HG02759 (cell line): ENCODE data around the gene RUNX2.
"Not testable (repeated sequence)": the region's sequence is repeated elsewhere in the genome, so short reads cannot be mapped to it uniquely, and the experiment has no call there.

Source experiments
- ATAC-seq: cut with Tn5 transposase; IDR thresholded peaks from one replicate; pipeline ENCODE4 v1.9.1; 2021; ENCODE audit warnings: mild to moderate bottlenecking, moderate library complexity; ENCODE audit not compliant: unreplicated experiment

RUNX2 gene

GRCh38 chr6:45663251-45664221 is 335.4 kb downstream of the RUNX2 start:
- ATAC-seq = no peak

DNA sequence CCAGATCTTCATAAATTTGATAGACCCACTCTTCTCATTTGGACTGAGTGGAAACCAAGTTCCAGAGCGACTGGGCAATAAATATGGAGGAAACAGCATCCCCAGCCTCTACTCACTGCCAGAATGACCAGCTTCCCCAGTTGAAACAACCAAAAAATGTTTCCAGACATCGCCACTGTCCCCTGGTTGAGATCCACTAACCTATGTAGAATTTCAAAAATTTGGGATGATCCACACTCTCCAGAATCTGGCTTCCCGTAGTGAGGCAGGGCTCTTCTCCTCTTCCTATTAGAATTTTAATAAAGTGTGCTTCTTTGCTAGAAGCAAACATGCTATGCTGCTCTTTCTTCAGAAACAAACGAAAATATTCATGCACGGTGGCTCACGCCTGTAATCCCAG is 336.6 kb downstream of the RUNX2 start:
- ATAC-seq = no peak

- ATAC-seq = no peak
Measured at GRCh38 chr6:45665859-45666258, 337.7 kb downstream of the RUNX2 start.

DNA sequence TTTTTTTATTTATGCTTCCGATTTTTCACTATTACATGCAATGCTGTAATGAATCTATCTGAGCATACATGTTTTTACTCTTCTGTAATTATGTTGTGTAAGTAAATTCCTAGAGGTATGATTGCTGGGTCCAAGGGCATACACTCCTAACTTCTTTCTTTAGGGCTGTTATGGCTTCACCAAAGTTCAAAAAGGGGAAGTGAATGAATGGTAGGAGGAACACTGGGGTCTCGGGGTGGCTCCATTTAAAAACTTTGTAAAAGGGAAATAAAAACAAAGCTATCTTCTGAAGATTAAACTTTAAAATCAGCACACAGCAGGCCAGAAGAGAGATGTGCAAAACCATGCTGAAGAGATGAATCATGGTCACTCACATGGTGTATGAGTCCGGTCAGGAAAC is 338.7 kb downstream of the RUNX2 start:
- ATAC-seq = no peak

- no peak for ATAC-seq
Measured at GRCh38 chr6:45667300-45667699, 339.2 kb downstream of the RUNX2 start.

GRCh38 chr6:45667766-45668165 is 339.6 kb downstream of the RUNX2 start:
- no peak for ATAC-seq

- ATAC-seq = no peak
Measured at GRCh38 chr6:45668705-45669104, 340.6 kb downstream of the RUNX2 start.

DNA sequence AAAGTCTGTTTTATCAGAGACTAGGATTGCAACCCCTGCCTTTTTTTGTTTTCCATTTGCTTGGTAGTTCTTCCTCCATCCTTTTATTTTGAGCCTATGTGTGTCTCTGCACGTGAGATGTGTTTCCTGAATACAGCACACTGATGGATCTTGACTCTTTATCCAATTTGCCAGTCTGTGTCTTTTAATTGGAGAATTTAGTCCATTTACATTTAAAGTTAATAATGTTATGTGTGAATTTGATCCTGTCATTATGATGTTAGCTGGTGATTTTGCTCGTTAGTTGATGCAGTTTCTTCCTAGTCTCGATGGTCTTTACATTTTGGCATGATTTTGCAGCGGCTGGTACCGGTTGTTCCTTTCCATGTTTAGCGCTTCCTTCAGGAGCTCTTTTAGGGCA is 345.0 kb downstream of the RUNX2 start:
- ATAC-seq = not testable (repeated sequence)

- not testable (repeated sequence) for ATAC-seq
Measured at GRCh38 chr6:45675166-45675565, 347.0 kb downstream of the RUNX2 start.

- no peak for ATAC-seq
Measured at GRCh38 chr6:45675634-45676033, 347.5 kb downstream of the RUNX2 start.

DNA sequence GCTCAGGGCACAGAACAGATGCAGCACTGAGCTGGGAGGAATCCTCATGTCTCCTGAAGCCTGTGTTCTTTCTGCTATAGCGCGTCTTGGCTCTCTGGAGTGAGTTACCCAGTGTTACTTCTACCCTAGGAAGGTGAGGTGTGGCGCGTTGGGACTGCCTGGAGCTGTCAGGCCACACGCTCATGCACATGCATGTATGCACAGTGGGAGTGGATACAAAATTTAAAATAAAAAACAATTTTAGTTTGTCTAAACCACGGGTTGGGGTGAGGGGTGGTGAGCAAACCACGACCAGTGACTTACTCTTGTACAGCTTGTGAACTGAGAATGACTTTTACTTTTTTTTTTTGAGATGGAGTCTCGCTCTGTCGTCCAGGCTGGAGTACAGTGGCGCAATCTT is 348.2 kb downstream of the RUNX2 start:
- no peak for ATAC-seq

DNA sequence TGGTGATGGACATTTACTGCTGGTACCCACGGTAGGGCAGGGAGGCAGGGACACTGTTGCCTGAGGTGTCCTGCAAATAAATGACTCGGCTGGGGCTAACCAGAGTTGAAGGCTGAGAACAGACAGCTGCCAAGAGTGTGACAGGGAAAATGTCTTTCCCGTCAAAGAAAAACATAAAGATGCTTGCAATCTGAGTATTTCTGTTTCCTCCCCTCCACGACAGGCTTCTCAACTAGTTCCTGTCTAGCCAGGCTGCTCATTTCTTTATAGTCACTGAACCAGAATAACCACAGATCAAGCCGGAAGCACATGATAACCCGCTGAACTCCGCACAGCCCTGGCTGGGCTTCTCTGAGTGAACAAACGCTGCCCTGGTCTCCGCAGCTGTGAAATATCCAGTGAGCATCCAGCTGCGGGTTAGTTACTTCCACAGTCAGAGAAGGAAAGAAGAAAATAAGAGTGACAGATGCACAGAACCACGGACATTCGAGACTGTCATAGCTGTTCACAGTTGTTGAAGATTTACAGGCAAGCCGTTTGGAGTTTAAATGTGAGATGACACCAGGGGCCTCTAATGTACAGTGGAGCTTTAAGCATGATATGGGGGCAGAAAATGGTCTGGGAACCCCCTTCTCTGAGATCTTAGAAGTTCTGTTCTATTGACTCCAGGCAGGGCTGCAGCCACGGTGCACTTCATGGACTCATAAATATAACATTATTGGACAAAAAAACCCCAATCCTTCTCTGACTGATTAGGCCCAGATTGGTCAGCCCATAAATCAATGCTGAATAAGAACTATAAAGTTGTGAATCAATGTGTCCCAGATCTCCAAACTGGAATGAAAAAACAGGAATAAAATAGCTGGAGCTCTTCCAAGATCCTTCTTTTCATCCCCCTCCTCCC is 349.5 kb downstream of the RUNX2 start:
- ATAC-seq = peak; percentile 62

- ATAC-seq = no peak
Measured at GRCh38 chr6:45678285-45678607, 350.1 kb downstream of the RUNX2 start.

DNA sequence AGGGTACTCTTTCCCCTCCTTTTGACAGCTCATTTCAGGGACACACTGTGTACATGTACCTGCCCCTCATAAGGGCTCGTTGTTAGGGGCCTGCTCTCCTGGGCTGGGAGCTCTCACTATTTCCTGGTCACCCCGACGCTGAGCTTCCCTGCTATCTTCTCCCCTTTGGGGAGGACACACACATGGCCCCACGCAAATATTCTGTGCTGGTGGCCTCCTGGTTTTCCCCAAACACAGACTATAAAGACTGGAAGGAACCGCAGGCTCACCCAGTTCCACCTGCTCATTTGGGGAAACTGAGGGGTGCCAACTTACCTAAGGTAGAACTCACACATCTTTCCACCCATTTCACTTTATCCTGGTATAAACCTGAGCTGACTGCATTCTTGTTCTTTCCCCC is 351.0 kb downstream of the RUNX2 start:
- ATAC-seq = no peak

DNA sequence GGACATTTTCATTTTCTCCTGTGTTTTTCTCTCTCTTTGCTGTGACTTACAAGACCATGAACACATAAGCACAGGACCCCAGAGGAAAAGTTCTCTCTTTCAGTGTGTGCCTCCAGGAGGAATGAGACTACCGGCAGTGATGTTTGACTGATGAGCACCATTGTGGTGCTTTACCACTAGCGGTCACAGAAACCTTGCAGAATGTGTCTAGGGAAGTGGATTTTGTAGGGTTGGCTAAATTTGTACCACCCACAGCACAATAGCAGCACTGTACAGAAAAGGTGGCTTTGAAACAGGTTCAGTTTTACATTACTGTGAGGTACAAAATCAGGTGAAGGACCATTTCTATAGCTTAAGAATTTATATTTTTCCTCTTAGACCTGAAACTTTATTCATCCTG is 351.5 kb downstream of the RUNX2 start:
- no peak for ATAC-seq

DNA sequence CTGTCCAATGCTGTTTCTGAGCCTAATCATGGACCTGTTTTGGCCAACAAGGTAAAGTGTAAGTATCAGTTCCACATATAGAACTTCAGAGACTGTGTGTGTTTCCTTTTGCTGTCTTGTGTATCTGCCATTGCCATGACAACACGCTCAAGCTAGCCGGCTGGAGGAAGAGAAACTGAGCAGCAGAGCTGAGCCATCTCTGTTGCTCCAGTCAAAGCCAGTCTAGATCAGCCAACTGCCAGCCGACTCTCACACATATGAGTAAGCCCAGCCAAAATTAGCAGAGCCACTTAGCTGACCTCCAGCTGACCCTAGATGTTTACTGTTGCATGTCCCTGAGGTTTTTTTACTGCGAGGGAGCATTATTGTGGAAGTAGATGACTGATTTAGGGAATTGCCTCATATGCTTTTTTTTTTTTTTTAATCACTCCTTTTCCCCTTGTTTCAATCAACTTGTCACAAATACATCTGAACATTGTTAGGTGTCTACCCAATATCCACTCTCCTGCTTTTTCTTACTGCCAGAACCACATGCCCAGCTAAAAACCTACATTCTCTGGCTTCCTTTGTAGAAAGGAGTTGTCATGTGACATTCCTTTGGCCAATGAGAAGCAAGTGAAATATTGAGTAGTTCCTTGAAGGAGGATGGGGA is 353.9 kb downstream of the RUNX2 start:
- peak; percentile 90 for ATAC-seq

GRCh38 chr6:45684476-45684875 is 356.3 kb downstream of the RUNX2 start:
- ATAC-seq = no peak

GRCh38 chr6:45685076-45685475 is 356.9 kb downstream of the RUNX2 start:
- no peak for ATAC-seq

- ATAC-seq = peak; percentile 26
Measured at GRCh38 chr6:45686841-45687569, 358.9 kb downstream of the RUNX2 start.

- peak; percentile 93 for ATAC-seq
Measured at GRCh38 chr6:45687570-45687969, 359.4 kb downstream of the RUNX2 start.

DNA sequence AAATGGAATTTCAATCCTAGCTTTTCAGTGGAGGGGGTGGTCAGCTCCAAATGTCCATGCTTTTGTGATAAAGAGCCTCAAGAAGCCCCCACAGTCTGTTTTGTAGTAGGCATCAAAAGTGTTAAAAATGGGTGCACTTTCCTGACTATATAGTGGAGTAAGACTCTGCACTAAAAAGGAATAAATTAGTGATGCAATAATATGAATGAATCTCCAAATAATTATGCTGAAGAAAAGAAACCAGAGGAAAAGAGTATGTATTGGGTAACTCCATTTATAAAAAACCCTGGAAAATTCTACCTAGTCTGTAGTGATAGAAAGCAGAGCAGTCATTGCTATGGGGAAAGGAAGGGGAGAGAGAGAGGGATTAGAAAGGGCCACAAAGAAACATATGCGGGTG is 360.1 kb downstream of the RUNX2 start:
- ATAC-seq = no peak
